ENCODE data around the gene UBN2. TPM values are rescaled to one million over a fixed set of nuclear protein-coding genes. Genes with fewer than 3 reads are reported as not detected.
"Not testable (repeated sequence)": the region's sequence is repeated elsewhere in the genome, so short reads cannot be mapped to it uniquely, and the experiment has no call there.

The UBN2 gene
- total RNA-seq, 1 experiment from 2014 or later, result 14.8 TPM

DNA sequence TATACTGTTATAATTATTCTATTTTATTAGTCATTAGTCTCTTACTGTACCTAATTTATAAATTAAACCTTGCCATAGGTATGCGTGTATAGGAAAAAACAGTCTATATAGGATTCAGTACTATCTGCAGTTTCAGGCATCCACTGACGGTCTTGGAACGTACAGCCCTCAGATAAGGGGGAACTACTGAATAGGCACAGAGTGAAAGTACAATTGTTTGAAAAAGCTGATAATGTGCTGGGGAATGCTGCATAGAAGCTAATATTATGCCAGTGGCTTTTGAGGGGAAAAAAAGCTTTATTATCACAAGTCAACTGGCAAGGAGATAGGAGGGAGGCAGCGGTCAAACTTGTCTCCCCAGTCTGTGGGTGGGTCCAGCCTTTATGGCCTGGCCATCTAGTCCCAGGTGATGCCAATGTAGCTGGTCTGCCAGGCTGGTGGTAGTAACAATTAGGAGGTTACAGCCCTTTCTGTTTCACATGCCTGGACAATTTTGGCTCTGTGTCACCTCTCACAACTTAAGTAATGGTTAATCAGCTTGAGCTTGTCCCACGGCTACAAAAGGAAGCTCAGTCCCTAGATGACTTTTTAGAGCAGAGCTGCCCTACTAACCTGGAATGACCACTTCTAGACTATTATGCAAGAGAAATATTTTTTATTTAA is 101.8 kb downstream of the UBN2 start:
- no peak for ATAC-seq

DNA sequence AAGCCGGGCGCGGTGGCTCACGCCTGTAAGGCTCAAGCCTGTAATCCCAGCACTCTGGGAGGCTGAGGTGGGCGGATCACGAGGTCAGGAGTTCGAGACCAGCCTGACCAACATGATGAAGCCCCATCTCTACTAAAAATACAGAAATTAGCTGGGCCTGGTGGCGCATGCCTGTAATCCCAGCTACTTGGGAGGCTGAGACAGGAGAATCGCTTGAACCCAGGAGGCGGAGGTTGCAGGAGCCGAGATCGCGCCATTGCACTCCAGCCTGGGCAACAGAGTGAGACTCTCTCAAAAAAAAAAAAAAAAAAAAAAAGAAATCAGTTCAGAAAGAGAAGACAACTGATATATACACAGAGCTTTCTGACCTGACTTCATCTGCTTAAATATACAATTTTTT is 102.4 kb downstream of the UBN2 start:
- H3K4me1 ChIP-seq (ENCODE audit: control insufficient read depth in 1 of 2, insufficient read depth in 2 of 2, low read length in 2 of 2); H3K79me2 ChIP-seq (ENCODE audit: insufficient read depth, low read length); DNase-seq (ENCODE audit: low read depth, low spot score); H3K27me3 ChIP-seq (ENCODE audit: insufficient read depth, low read length); H3K9me3 ChIP-seq (ENCODE audit: control insufficient read depth in 1 of 2, insufficient read depth in 1 of 2, low read depth in 1 of 2, low read length in 2 of 2); H2AFZ ChIP-seq (ENCODE audit: low read depth, low read length, poor library complexity, severe bottlenecking); H3K9me2 ChIP-seq (ENCODE audit: insufficient read depth); intact Hi-C loops (cut with micrococcal nuclease); H3K4me2 ChIP-seq (ENCODE audit: low read length); BruUV-seq (replicated peaks); H3K4me3 ChIP-seq (replicated peaks in 1 of 2; ENCODE audit: low read depth in 1 of 2, low read length in 2 of 2); H3K27ac ChIP-seq (ENCODE audit: low read depth, low read length); H3K36me3 ChIP-seq (ENCODE audit: control insufficient read depth in 1 of 2, insufficient read depth in 2 of 2, low read length in 2 of 2); H3K9ac ChIP-seq (ENCODE audit: low read length); RAD21 ChIA-PET (ENCODE audit: low non-redundant PET in 1 of 2, low total read pairs in 2 of 2, uncharacterized antibody in 2 of 2, unreplicated experiment in 2 of 2); H4K20me1 ChIP-seq (ENCODE audit: insufficient read depth); ATAC-seq: not testable (repeated sequence)
- ChIA-PET POLR2A (interaction anchor here (1.1 kb wide), 1 partner anchor 23 kb away, joined by 4 read pairs; no protein-coding TSS in a partner anchor), CTCF (interaction anchor here (1.3 kb wide), 1 partner anchor 12 kb away, joined by 3 read pairs; no protein-coding TSS in a partner anchor)

More for the DNA sequence above, 101.8 kb downstream of the UBN2 start:
- no peak overlapping the region for H3K4me2 ChIP-seq (ENCODE audit: low read length)
- no peak overlapping the region for H2AFZ ChIP-seq (ENCODE audit: low read depth, low read length, poor library complexity, severe bottlenecking)
- H3K79me2 ChIP-seq (ENCODE audit: insufficient read depth, low read length), result no peaks in the 10 kb centered on the region
- CTCF ChIA-PET, result interaction anchor here (1.3 kb wide), 1 partner anchor 12 kb away, joined by 3 read pairs; no protein-coding TSS in a partner anchor
- peaks cover 0 to 4% of the 10 kb centered on the region in 2 experiments; a peak in 1 of 4 replicates for H3K4me1 ChIP-seq (ENCODE audit: control insufficient read depth in 1 of 2, insufficient read depth in 2 of 2, low read length in 2 of 2)
- intact Hi-C loops (cut with micrococcal nuclease), result no loop called here
- no peak overlapping the region for H3K4me3 ChIP-seq (replicated peaks in 1 of 2; ENCODE audit: low read depth in 1 of 2, low read length in 2 of 2)
- no peak for TF ChIP-seq CBX3 (IDR thresholded peaks at IDR 0.05; ENCODE audit: low read depth)
- no peak for TF ChIP-seq POLR2A (IDR thresholded peaks at IDR 0.05; ENCODE audit: borderline replicate concordance, extremely low read depth, insufficient read depth, insufficient read length)
- TF ChIP-seq SIN3A (IDR thresholded peaks at IDR 0.05; ENCODE audit: low read depth), result no peak
- no peak overlapping the region for H3K9ac ChIP-seq (ENCODE audit: low read length)
- H3K27ac ChIP-seq (ENCODE audit: low read depth, low read length), result no peak overlapping the region
- no peaks in the 10 kb centered on the region for H3K27me3 ChIP-seq (ENCODE audit: insufficient read depth, low read length)
- POLR2A ChIA-PET, result no interaction called here
- H3K36me3 ChIP-seq (ENCODE audit: control insufficient read depth in 1 of 2, insufficient read depth in 2 of 2, low read length in 2 of 2), result no peaks in the 10 kb centered on the region
- no peak for DNase-seq (ENCODE audit: low read depth, low spot score)
- no peaks in the 10 kb centered on the region for H4K20me1 ChIP-seq (ENCODE audit: insufficient read depth)
- RAD21 ChIA-PET (ENCODE audit: low non-redundant PET in 1 of 2, low total read pairs in 2 of 2, uncharacterized antibody in 2 of 2, unreplicated experiment in 2 of 2), result no interaction called here
- H3K9me2 ChIP-seq (ENCODE audit: insufficient read depth), result no peaks in the 10 kb centered on the region
- no TSS peak for BruUV-seq (replicated peaks)
- no peaks in the 10 kb centered on the region for H3K9me3 ChIP-seq (ENCODE audit: control insufficient read depth in 1 of 2, insufficient read depth in 1 of 2, low read depth in 1 of 2, low read length in 2 of 2)
